Thyroid gland (tissue), 4 donors: ENCODE results near the gene FOXF1. TPM values are rescaled to one million over a fixed set of nuclear protein-coding genes. Genes with fewer than 3 reads are reported as not detected.

Experiments used
- DNase-seq, 2 donors: peaks; one replicate each; pipeline ENCODE4 v3.0.0-alpha.2; 2019
- H3K27ac ChIP-seq, 3 donors: fragments of 200-600 bp; sonication (generic); 1 replicate in 2 of 3; 2 replicates in 1 of 3; pipeline ENCODE4 v1.5.1; 2016 to 2019; ENCODE audit warnings: mild to moderate bottlenecking in 1 of 3, moderate library complexity in 1 of 3
- H3K27me3 ChIP-seq: fragments of 200-600 bp; sonication (generic); one replicate; pipeline ENCODE4 v1.5.1; 2019
- H3K36me3 ChIP-seq, 2 donors: fragments of 200-600 bp; sonication (generic); one replicate each; pipeline ENCODE4 v1.5.1; 2016 to 2019
- H3K4me1 ChIP-seq, 2 donors: fragments of 200-600 bp; sonication (generic); one replicate each; pipeline ENCODE4 v1.5.1; 2017 to 2019
- H3K4me3 ChIP-seq, 3 donors: fragments of 200-600 bp; sonication (generic); replicated peaks in 1 of 3; 1 replicate in 2 of 3; 2 replicates in 1 of 3; pipeline ENCODE4 v1.5.1; 2016; ENCODE audit warnings: mild to moderate bottlenecking in 1 of 3
- H3K9me3 ChIP-seq: fragments of 200-600 bp; sonication (generic); one replicate; pipeline ENCODE4 v1.5.1; 2017
- CTCF ChIP-seq, 6 experiments: fragments of 200-600 bp in 3 of 6; fragments of 450-650 bp in 3 of 6; sonication (generic) in 3 of 6; IDR thresholded peaks; one replicate each; pipeline ENCODE4 v1.5.1; 2016 to 2019; ENCODE audit warnings: antibody characterized with exemption in 6 of 6, mild to moderate bottlenecking in 2 of 6, inconsistent platforms in 1 of 6, moderate library complexity in 1 of 6
- POLR2A ChIP-seq, 2 donors: fragments of 450-650 bp; IDR thresholded peaks; one replicate each; pipeline ENCODE4 v1.6.1; 2017; ENCODE audit warnings: antibody characterized with exemption in 2 of 2, mild to moderate bottlenecking in 2 of 2, moderate library complexity in 1 of 2
- whole genome bisulfite sequencing, 2 donors: methylation state at CpG; one replicate each; pipeline ENCODE4 v1.1.5; 2017; 5-methylcytosine and 5-hydroxymethylcytosine counted together
- intact Hi-C: fragments of 100-400 bp; cut with DNase I; formaldehyde crosslinking; loops from one replicate; pipeline ENCODE4 v1.15.1; 2023
- total RNA-seq, 4 donors: library from RNA; depleted of rRNA; stranded (reverse); fragments of >200 nt; gene quantifications; one replicate each; pipeline ENCODE4 v1.2.3, GENCODE V29; 2016

FOXF1 gene
- total RNA-seq, 4 donors from 2014 or later: 1.5 to 3.7 (median 2.3) TPM

DNA sequence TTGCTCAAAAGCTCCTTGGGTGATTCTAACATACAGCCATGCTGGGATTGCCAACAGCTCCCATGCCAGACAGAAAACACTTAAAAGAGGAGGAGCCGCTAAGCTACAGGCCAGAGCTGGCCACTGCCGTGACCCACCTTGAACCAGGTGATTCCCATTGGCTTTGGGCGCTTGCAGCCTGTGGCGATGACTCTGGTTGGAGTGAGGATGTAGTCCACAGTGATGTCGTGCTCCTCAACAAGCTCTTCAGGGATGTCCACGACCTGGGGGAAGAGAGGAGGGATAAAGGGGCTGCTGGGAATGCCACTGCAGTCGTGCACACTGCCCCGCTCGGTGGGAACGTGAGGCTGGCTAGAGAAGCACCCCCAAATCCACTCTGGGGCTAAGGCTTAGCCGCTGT lies 31.2 kb downstream of the FOXF1 start:
- no peak overlapping the region for H3K27ac ChIP-seq
- intact Hi-C loops: no loop called here
- TF ChIP-seq CTCF (IDR thresholded peaks at IDR 0.05) (no peak), POLR2A (IDR thresholded peaks at IDR 0.05) (no peak)
- peaks cover 38% of the 10 kb centered on the region in 2 donors for H3K36me3 ChIP-seq
- no peaks in the 10 kb centered on the region for H3K9me3 ChIP-seq
- no peak overlapping the region for H3K4me3 ChIP-seq
- H3K4me1 ChIP-seq: peaks cover 4 to 6% of the 10 kb centered on the region in 2 donors
- WGBS, 2 donors: 92 to 96% methylated on average over 11 of the region's 11 CpGs
- H3K27me3 ChIP-seq: no peaks in the 10 kb centered on the region
- no peak for DNase-seq

DNA sequence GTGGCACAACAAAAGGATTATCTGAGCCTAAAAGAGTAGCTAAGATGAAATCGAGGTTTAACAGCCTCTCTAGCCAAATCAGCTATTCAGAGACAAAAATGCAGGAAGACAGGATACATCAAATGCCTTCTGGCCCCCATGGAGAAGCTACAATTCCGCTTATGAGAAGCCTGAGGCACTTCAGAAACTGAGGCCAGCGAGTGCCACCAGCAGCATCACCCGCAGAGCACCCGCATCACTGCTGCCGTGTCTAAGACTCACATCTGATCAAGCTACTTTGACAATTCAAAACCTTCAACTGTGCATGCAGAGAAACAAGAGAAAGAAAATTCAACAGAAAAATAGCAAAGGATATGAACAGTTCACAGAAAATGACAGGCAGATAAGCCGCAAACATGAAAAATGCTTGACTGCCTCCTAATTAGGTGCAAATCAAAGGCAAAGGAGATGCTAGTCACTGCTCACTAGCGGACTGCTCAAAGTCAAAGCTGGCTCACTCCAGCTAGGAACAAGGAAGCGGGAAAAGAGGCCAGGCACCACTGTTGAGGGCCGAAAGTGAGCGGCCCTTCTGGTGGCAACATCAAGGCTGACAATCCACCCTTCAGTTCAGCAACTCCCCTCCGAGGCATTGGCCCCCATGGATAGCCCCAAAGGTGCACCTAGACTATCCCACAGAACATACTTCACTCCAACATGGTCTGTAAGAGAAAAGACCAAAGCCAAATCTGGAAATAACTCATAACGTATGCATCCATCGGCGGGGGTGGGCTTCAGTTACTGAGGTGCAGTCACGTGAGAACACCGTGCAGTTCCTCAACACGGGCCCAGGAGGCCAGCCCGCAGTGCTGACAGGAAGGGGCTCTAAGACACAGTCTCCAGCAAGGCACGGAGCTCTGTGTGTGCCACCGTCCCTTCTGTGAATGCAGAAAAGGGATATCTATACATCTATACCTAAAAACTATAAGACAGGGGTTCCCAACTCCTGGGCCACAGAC lies 32.7 kb downstream of the FOXF1 start:
- H3K27ac ChIP-seq: no peak overlapping the region
- TF ChIP-seq CTCF (IDR thresholded peaks at IDR 0.05) (no peak), POLR2A (IDR thresholded peaks at IDR 0.05) (no peak)
- peaks cover 31 to 38% of the 10 kb centered on the region in 2 donors for H3K36me3 ChIP-seq
- no peak for DNase-seq
- WGBS, 2 donors: 93% methylated on average over 21 of the region's 21 CpGs
- no peaks in the 10 kb centered on the region for H3K27me3 ChIP-seq
- intact Hi-C loops: no loop called here
- H3K4me1 ChIP-seq: peaks cover 4 to 9% of the 10 kb centered on the region in 2 donors
- no peaks in the 10 kb centered on the region for H3K9me3 ChIP-seq
- no peak overlapping the region for H3K4me3 ChIP-seq

GRCh38 chr16:86545481-86545880 lies 35.2 kb downstream of the FOXF1 start:
- Histone ChIP-seq H3K36me3 (peaks cover 16 to 22% of the 10 kb centered on the region in 2 donors), H3K9me3 (no peaks in the 10 kb centered on the region), H3K4me3 (no peak overlapping the region), H3K27ac (peak overlapping the region; percentile 45 to 59 (median 57)), H3K27me3 (no peaks in the 10 kb centered on the region), H3K4me1 (peaks cover 4 to 9% of the 10 kb centered on the region in 2 donors)
- TF ChIP-seq CTCF (IDR thresholded peaks at IDR 0.05): no peak
- TF ChIP-seq POLR2A (IDR thresholded peaks at IDR 0.05): no peak
- DNase-seq: no peak
- whole genome bisulfite sequencing, 2 donors: 78 to 87% methylated on average over 6 to 12 of the region's 12 CpGs
- intact Hi-C loops: no loop called here

GRCh38 chr16:86545954-86546637 lies 35.8 kb downstream of the FOXF1 start:
- Histone ChIP-seq H3K4me1 (peaks cover 4 to 9% of the 10 kb centered on the region in 2 donors), H3K9me3 (no peaks in the 10 kb centered on the region), H3K36me3 (peaks cover 14 to 16% of the 10 kb centered on the region in 2 donors), H3K27ac (peak overlapping the region; percentile 45 to 59 (median 57)), H3K27me3 (no peaks in the 10 kb centered on the region), H3K4me3 (no peak overlapping the region)
- intact Hi-C loops: no loop called here
- 60 to 78% methylated on average over 19 of the region's 19 CpGs for WGBS, 2 donors
- DNase-seq: peak; percentile 37 to 74
- TF ChIP-seq POLR2A (IDR thresholded peaks at IDR 0.05) (no peak), CTCF (IDR thresholded peaks at IDR 0.05) (no peak)
